ENCODE results near the gene TGFB3.
A peak's percentile ranks its signal among the peaks of the same experiment; 100 is the strongest.
"Not testable (repeated sequence)": the region's sequence is repeated elsewhere in the genome, so short reads cannot be mapped to it uniquely, and the experiment has no call there.

The TGFB3 gene

GRCh38 chr14:75981426-75982265 lies at the start of gene TGFB3:
TGFB3 (minus strand) TSS chr14:75981995; CDS start chr14:75980893, 1,102 bp downstream.
- DNase-seq (ENCODE audit: low spot score): peak; percentile 59
- no peak for FAIRE-seq

DNA sequence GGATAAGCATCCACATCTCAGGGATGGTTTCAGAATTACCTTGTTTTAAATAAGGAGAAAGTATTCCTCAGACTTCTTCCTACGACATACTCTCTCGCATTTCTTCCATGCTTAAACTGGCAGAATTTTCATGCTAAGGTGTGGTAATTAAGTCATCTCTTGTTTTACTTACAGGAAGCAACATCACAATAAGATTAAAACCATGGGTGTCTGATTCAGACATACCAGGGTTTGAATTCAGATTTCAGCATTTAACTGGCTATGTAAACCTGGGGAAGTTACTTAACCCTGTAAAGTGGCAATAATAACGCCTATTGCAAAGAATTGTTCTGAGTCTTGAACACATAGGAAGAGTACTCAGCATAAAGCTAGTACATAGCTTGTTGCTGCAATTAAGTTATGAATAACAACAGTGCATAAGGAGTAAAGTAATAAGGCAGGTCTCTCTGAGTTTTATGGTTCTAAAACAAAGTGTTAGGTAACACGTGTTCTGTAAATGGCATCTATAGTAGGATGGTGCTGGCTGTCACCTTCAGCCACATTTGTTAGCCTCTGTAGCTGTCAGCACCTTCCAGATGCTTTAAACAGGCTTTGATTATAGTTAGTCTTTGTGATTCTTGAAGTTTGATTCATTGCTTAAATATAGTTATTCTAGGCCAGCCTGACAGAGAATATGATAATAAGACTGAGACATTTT lies 42.6 kb upstream of the TGFB3 start:
- DNase-seq (ENCODE audit: low spot score) (no peak), FAIRE-seq (no peak)

DNA sequence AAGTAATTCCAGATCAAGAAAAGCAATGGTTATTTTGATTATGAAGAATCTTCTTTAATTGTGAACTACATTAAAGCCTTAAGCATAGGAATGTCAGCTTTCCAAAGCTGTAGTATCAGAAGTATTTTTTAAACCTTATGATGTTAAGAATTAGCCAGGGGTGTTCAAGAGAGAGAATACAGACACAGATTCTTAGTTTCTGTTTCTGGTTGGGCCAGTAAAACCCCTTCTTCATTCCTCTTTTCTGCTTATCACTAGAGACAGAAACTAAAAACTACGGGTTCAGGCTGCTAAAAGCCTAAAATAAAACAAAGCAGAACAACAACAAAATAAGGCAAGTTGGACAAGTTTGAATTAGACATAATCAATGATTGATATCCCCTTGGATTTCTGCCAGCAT lies 42.0 kb upstream of the TGFB3 start:
- FAIRE-seq (no peak), DNase-seq (ENCODE audit: low spot score) (no peak)

- no peak for DNase-seq (ENCODE audit: low spot score)
- FAIRE-seq: no peak
These were observed 41.2 kb upstream of the TGFB3 start for GRCh38 chr14:76022991-76023390.

GRCh38 chr14:76019676-76020075 lies 37.9 kb upstream of the TGFB3 start:
- no peak for FAIRE-seq
- no peak for DNase-seq (ENCODE audit: low spot score)

- FAIRE-seq: no peak
- no peak for DNase-seq (ENCODE audit: low spot score)
These were observed 33.9 kb upstream of the TGFB3 start for GRCh38 chr14:76015668-76016067.

GRCh38 chr14:76015191-76015590 lies 33.4 kb upstream of the TGFB3 start:
- no peak for FAIRE-seq
- DNase-seq (ENCODE audit: low spot score): no peak

DNA sequence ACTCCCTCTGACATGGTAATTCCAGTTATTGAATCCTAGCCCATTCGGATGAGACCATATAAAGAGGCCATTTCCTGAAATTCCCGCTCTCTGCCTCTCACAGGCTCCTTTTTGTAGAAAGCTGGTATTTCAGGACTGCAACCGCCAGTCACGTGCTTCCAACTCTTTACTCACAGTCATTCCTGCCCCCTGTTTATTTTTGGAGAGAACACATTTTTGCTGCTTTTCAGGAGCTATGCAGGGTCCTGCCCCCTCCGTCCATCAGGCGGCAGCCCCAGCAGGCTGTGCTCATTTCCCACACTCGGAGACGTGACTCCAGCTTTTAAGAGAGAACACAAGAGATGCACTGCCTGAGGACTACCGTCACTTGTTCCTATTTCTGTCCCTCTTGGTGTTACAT lies 30.6 kb upstream of the TGFB3 start:
- DNase-seq (ENCODE audit: low spot score) (no peak), FAIRE-seq (no peak)

DNA sequence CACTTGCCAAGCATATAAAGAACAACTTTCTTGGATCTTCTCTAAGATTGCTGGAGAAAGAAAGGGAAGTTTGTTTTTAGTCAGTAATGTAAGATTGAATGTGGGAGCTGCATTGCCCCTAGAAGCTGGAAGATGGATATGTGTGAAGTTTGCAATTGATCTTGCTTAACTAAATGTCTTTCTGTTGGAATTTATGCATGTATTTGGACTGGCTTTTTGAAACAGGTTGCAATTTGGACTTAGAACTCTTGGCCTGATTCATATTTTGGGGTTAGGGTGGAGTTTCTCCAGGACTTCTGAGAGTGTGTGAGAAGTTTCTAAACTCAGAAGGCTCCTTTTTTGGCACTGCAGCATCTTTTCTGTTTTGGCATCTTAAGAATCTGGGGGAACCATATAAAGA lies 30.1 kb upstream of the TGFB3 start:
- no peak for FAIRE-seq
- no peak for DNase-seq (ENCODE audit: low spot score)

DNA sequence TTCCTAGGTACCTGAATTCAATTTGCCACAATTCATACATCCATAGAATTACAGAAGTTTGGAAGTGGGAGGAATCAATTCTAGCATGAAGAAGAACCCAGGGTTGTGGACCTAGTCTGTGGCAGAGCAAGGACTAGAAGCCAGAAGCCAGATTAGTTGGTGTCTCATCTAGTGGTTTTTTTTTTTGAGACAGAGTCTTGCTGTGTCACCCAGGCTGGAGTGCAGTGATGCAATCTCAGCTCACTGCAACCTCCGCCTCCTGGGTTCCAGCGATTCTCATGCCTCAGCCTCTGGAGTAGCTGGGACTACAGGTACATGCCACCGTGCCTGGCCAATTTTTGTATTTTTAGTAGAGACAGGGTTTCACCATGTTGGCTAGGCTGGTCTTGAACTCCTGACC lies 27.8 kb upstream of the TGFB3 start:
- FAIRE-seq; DNase-seq (ENCODE audit: low spot score): not testable (repeated sequence)

GRCh38 chr14:76007852-76008251 lies 26.1 kb upstream of the TGFB3 start:
- DNase-seq (ENCODE audit: low spot score) (no peak), FAIRE-seq (no peak)

DNA sequence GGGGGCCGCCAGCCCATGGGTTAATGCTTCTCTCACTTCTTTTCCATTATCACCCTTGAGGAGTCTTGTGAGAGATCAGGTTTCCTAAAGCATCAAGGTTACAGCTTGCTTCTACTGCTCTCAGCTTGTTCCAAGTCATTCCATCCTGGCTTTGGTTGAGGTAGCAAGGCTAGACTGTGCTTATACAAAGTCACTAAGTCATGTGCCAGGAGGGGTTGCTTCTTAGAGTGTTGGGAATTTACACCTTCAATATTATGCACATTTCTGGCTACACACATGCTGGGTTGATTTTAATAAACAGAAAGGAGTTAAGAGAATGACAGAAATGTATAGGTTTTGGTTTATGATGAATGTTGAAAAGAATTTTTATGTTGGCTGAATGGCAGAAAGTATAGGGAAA lies 25.6 kb upstream of the TGFB3 start:
- no peak for DNase-seq (ENCODE audit: low spot score)
- no peak for FAIRE-seq

DNA sequence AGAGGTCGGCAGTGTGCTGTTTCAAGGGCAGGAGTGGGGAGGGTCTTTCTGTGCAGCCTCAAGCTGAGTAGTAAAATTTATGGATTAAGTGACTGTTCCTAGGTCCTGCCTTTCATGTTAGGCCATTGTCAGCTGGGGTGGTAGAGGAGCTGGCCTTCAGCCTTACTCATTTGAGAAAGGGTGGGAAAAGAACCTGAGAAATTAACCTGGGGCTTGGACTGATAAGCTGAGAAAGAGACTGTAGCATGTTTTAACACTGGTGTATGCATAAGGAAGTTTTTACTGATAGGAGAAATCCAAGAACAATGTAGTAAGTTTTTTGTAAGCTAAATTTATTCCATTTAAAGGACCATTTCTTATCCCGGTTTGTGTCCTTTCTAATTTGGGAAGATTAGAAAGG lies 24.5 kb upstream of the TGFB3 start:
- no peak for DNase-seq (ENCODE audit: low spot score)
- FAIRE-seq: no peak

- no peak for DNase-seq (ENCODE audit: low spot score)
- no peak for FAIRE-seq
These were observed 20.6 kb upstream of the TGFB3 start for GRCh38 chr14:76002383-76002782.

- no peak for DNase-seq (ENCODE audit: low spot score)
- FAIRE-seq: no peak
These were observed 17.9 kb upstream of the TGFB3 start for GRCh38 chr14:75999511-76000190.

DNA sequence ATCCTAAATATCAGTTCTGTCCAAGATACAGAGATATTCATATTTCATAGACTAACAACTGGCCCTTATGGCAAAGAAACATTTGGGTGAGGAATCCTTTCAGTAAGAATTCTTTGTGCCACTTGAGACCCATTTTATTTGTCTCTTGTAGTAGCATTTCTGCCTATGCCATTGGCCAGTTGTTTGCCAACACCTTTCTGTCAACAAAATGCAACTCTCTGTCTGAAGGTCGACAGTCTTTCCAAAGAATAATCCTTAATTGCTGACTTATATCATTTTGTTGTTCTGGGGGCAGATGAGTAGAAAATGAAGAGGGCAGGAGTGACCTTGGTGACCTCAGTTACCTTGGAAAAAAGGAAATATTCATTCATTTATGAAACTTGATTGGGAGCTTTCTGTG lies 14.7 kb upstream of the TGFB3 start:
- FAIRE-seq: no peak
- DNase-seq (ENCODE audit: low spot score): no peak

- no peak for FAIRE-seq
- DNase-seq (ENCODE audit: low spot score): no peak
These were observed 13.7 kb upstream of the TGFB3 start for GRCh38 chr14:75995372-75996041.

GRCh38 chr14:75993567-75994041 lies 11.8 kb upstream of the TGFB3 start:
- DNase-seq (ENCODE audit: low spot score) (peak; percentile 27), FAIRE-seq (no peak)

GRCh38 chr14:75991753-75992152 lies 10.0 kb upstream of the TGFB3 start:
- DNase-seq (ENCODE audit: low spot score) (no peak), FAIRE-seq (no peak)

DNA sequence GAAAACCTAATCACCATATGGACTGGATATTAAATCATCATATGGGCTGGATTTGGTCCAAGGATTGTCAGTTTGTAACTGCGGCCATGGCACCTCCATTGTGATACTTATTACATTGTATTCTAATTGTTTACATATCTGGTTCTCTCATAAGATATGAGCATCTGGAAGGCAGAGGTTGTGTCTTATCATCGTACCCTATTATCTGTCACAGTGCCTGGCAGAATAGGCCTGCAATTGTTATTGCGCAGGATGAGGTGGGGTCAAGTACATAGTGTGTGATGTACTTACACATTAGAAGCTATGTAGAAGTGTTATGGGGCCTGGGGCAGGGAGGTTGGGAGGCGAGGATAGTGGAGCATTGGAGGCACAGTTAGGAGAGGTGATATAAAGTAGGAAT lies 8.5 kb upstream of the TGFB3 start:
- no peak for DNase-seq (ENCODE audit: low spot score)
- no peak for FAIRE-seq

GRCh38 chr14:75989134-75989533 lies 7.3 kb upstream of the TGFB3 start:
- DNase-seq (ENCODE audit: low spot score) (peak; percentile 11), FAIRE-seq (no peak)
